IPS DF 6.9 (cell line): Measurements from ENCODE around the gene DUS4L.
A peak's percentile ranks its signal among the peaks of the same experiment; 100 is the strongest.

Experiments used
- DNase-seq: peaks from one replicate; pipeline ENCODE4 v3.0.0-alpha.2; 2013; ENCODE audit warnings: low read depth, low spot score
- H3K27ac ChIP-seq: one replicate; pipeline ENCODE4 v1.5.1; 2013; ENCODE audit warnings: low read length, control low read depth
- H3K27me3 ChIP-seq: 2 replicates; pipeline ENCODE4 v1.6.1; 2013; ENCODE audit warnings: mild to moderate bottlenecking, low read length; ENCODE audit not compliant: control insufficient read depth, insufficient read depth
- H3K36me3 ChIP-seq: 2 replicates; pipeline ENCODE4 v1.6.1; 2013; ENCODE audit warnings: low read length; ENCODE audit not compliant: control insufficient read depth, insufficient read depth
- H3K4me1 ChIP-seq: 2 replicates; pipeline ENCODE4 v1.6.1; 2013; ENCODE audit warnings: low read length; ENCODE audit not compliant: control insufficient read depth, insufficient read depth
- H3K4me3 ChIP-seq: 2 replicates; pipeline ENCODE4 v1.5.1; 2013; ENCODE audit warnings: mild to moderate bottlenecking, low read length
- H3K9me3 ChIP-seq: 2 replicates; pipeline ENCODE4 v1.6.1; 2013; ENCODE audit warnings: low read length, inconsistent platforms; ENCODE audit not compliant: control insufficient read depth, insufficient read depth
- WGBS: extraction: QIAGEN DNeasy Blood & Tissue Kit; methylation state at CpG from one replicate; pipeline ENCODE4 v1.1.7; 2013; ENCODE audit warnings: mixed read lengths, missing lambda C conversion rate; ENCODE audit not compliant: insufficient read length, insufficient coverage; 5-methylcytosine and 5-hydroxymethylcytosine counted together

The DUS4L gene

DNA sequence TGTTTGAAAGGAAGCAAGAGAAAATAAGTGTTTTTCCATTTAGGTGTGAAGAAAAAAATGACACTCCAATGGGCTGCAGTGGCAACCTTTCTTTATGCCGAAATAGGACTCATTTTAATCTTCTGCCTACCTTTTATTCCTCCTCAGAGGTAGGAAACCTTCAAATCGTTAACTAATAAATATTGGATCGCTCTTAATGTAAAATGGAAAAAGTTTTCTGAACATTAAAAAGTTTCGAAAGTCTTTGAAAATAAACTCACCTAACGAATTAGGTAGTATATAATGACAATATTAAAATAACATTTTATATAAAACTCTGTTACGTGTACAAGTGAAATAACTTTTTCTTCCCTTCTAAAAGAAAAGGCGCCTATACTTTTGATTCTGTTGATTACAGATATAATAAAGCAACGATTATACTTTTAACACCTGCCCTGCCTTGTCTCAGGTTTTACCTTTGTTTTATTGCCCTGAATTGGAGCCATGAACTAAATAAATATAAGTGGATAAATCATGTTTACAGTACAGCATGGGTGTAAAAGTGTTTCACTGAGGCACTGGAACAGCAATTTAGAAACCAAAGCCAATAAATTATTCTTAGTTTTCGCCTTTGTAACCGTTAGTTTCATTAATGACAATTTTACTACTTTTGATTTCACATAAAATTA is 17.1 kb downstream of the DUS4L start:
- no peaks in the 10 kb centered on the region for H3K27me3 ChIP-seq
- H3K9me3 ChIP-seq = no peaks in the 10 kb centered on the region
- no peaks in the 10 kb centered on the region for H3K36me3 ChIP-seq
- no peaks in the 10 kb centered on the region for H3K4me1 ChIP-seq
- no peak overlapping the region for H3K27ac ChIP-seq
- WGBS = no CpG with 5 or more reads among the region's 10 CpGs
- H3K4me3 ChIP-seq = peak overlapping the region; percentile 95; the same call in 1 of the 2 replicates
- no peak for DNase-seq

DNA sequence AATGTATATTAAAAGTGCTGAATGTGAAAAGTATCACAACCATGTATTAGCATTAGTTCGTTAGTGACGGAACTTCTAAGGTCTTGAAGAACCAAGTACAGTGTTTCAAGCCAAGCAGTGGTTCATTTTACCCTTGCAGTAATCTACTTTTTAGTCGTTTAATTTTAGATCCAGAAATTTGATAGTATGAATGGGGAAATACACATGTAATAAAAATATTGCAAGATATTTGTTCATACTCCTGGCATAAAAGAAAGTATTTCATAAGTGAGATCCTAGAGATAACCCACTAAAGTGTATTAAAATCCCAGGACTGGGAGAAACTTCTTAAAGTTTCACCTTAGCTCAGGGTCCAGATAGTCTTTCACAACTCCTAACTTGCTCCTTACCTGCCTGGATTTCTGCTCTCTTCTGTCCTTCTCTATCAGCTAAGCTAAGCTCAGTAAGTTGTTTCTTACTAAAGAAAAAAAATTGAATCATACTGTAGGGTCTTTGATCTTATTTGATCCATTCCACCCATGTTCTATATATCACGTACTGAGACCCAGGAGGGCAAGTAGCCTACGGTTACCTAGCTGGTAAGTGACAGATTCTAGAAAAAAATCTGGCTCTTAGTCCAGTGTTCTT is 17.7 kb downstream of the DUS4L start:
- no peak overlapping the region for H3K27ac ChIP-seq
- H3K9me3 ChIP-seq = no peaks in the 10 kb centered on the region
- H3K4me3 ChIP-seq = no peak overlapping the region
- H3K36me3 ChIP-seq = no peaks in the 10 kb centered on the region
- H3K4me1 ChIP-seq = no peaks in the 10 kb centered on the region
- H3K27me3 ChIP-seq = no peaks in the 10 kb centered on the region
- DNase-seq = no peak
- WGBS = no CpG with 5 or more reads among the region's 5 CpGs

DNA sequence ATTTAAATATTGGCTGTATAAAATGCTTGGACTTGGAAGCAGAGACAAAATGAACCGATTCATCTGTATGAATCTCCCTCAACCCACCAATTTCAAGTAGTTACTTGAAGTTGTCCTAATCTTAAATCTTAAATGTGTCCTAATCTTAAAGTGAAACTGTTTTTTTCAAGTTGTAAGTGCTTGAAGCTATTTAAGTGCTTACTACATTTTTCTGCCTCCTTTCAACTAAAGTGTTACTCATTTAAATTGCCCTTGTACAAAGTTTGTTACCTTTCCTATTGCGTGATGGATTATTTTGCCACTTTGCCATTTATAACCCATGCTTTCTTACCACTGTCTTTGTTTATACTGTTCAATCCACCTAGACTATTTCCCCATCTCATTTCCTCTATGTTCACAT is 19.1 kb downstream of the DUS4L start:
- no CpG with 5 or more reads among the region's 2 CpGs for WGBS
- H3K4me3 ChIP-seq = no peak overlapping the region
- no peak overlapping the region for H3K27ac ChIP-seq

DNA sequence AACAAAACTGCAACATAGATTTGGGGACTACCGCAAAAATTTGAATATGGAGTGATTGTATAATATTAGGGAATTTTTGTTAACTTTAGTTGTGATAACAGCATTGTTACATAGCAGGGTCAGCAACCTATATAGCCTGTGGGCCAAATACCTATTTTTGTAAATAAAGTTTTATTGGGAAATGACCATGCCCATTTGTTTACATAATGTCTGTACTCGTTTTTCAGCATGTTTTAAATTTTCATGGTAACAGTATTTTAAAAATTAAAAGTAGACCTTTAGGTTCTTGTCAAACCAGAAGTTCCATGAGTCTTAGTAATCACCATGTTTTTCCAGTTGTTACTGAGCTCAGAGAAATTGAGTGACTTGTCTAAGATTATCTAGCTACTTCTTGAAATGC is 20.9 kb downstream of the DUS4L start:
- DNase-seq = no peak
- Histone ChIP-seq H3K36me3 (no peaks in the 10 kb centered on the region), H3K27ac (no peak overlapping the region), H3K27me3 (no peaks in the 10 kb centered on the region), H3K4me3 (no peak overlapping the region), H3K4me1 (no peaks in the 10 kb centered on the region), H3K9me3 (no peaks in the 10 kb centered on the region)
- 100% methylated on average over 1 of the region's 2 CpGs for WGBS

More for the DNA sequence above, 19.1 kb downstream of the DUS4L start:
- Histone ChIP-seq H3K4me1 (no peaks in the 10 kb centered on the region), H3K36me3 (no peaks in the 10 kb centered on the region), H3K27me3 (no peaks in the 10 kb centered on the region), H3K9me3 (no peaks in the 10 kb centered on the region)
- DNase-seq = no peak

DNA sequence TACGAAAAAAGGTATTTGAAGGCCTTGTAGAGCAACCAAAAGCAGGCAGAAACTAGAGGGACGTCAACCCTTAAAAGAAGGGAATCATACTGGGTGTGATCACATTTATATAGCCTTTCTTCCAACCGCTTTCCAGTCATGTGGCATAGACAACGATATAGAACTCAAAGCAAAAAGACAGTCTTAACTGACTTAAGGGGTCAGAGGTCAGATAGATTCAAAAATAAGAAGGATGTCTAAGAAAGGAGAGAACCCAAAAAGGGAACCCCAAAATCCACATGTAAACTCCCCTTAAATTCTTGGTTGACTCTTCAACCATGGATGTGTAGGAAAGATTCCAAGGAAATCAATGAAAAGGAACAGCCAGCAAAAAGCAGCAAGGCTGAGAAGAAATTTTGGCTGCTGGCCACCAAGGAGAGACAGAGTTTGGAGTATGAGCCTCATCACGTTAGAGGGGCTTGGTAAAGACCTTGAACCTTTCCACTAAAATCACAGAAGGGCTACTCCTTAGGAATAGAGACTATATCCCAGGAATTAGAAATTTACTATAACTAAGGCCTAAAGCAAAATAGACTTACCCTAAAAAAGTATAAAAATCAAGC is 24.9 kb downstream of the DUS4L start:
- WGBS = no CpG with 5 or more reads among the region's 5 CpGs
- Histone ChIP-seq H3K9me3 (no peaks in the 10 kb centered on the region), H3K27me3 (no peaks in the 10 kb centered on the region), H3K4me1 (no peaks in the 10 kb centered on the region), H3K27ac (no peak overlapping the region), H3K4me3 (no peak overlapping the region), H3K36me3 (no peaks in the 10 kb centered on the region)
- DNase-seq = no peak

DNA sequence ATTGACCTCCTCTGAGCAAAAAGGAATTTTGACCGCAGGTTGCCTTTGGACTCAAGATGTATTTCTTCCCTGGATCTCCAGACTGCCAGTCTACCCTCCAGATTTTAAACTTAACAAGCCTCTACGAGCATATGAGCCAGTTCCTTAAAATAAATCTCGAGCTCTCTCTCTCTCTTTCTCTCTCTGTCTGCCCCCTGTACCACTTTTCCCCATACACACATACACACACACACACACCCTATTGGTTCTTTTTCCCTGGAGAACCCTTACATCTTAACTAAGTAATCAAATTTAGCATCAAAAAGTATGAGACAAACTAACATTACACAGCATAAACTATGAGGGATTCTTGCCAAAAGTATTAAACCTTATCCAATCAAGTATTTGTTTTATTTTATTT is 27.6 kb downstream of the DUS4L start:
- DNase-seq = no peak
- H3K27me3 ChIP-seq = no peaks in the 10 kb centered on the region
- no peaks in the 10 kb centered on the region for H3K9me3 ChIP-seq
- no peaks in the 10 kb centered on the region for H3K36me3 ChIP-seq
- H3K4me1 ChIP-seq = no peaks in the 10 kb centered on the region
- no peak overlapping the region for H3K4me3 ChIP-seq
- no peak overlapping the region for H3K27ac ChIP-seq
- no CpG with 5 or more reads among the region's 3 CpGs for WGBS

DNA sequence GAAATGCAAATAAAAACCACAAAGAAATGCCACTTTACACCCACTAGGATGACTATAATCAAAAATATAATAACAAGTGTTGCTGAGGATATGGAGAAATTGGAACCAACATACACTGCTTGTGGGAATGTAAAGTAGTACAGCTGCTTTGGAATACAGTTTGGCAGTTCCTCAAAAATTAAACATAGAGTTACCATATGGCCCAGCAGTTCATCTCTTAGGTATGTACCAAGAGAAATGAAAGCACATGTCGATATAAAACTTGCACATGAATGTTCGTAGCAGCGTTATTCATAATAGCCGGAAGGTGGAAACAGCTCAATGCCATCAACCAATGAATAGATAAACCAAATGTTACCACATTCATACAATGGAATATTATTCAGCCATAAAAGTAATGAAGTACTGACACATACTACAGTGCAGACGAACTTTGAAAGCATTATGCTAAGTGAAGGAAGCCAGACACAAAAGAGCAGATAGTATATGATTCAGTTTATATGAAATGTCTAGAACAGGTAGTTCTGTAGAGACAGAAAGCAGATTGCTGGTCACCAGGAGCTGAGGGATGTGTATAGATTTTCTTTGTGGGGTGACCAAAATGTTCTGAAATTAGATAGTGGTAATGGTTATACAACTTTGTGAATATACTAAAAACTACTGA is 28.7 kb downstream of the DUS4L start:
- Histone ChIP-seq H3K27me3 (no peaks in the 10 kb centered on the region), H3K9me3 (no peaks in the 10 kb centered on the region), H3K27ac (no peak overlapping the region), H3K4me3 (no peak overlapping the region), H3K36me3 (no peaks in the 10 kb centered on the region), H3K4me1 (no peaks in the 10 kb centered on the region)
- no peak for DNase-seq
- WGBS = no CpG with 5 or more reads among the region's 5 CpGs

DNA sequence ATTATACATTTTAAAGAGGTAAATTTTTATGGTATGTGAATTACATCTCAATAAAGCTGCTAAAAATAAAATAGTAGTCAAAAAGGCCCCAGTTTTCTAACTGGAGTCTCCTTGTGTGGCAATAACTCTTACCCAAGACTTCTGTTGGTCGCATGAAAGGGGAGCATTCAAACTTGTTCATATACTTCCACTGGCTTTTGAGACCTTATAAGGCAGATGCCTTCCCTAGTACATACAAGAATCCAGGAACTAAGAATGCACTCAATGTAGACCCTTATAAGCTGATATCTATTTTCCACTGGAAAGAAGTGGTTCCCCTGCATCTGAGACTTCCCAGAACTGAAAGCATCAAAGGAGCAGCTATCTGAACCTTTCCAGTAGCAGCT is 29.2 kb downstream of the DUS4L start:
- no peaks in the 10 kb centered on the region for H3K36me3 ChIP-seq
- H3K27ac ChIP-seq = no peak overlapping the region
- no peak overlapping the region for H3K4me3 ChIP-seq
- H3K27me3 ChIP-seq = no peaks in the 10 kb centered on the region
- WGBS = no CpG with 5 or more reads among the region's 1 CpG
- no peaks in the 10 kb centered on the region for H3K9me3 ChIP-seq
- no peaks in the 10 kb centered on the region for H3K4me1 ChIP-seq
- no peak for DNase-seq

DNA sequence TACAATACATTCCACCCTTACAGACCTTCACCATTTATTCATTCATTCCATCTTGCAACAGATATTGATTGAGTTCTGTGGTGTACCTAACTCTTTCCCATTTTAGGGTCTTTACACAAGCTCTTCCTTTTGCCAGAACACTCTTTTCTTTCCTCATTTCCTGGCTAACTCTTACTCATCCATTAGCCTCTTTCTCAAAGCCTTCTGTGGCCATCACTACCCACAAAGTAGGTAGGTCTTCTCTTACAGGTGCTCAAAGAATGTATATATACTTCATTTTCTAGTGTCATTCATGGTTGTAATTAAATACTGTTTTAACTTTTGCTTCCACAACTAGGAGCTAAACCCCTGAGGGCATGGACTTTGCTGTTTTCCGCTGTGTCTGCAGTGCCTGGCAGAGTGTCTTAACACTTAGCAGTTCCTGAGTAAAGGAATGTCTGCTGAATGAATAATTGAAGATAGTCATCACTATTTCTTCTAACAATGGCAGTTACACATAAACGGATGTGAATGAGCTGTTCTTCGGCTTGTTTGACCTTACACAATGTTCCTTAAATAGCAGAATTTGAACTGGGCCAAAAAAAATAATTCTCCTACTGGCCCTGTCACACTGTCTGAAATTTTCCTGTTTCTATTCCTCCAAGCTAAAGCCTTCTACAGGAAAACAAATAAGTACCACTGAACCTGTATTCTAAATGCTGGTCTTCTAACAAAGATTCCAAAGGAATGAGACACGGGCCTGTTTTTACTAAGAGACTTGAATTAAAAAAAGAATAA is 31.4 kb downstream of the DUS4L start:
- no peak overlapping the region for H3K27ac ChIP-seq
- WGBS = no CpG with 5 or more reads among the region's 4 CpGs
- H3K9me3 ChIP-seq = no peaks in the 10 kb centered on the region
- H3K27me3 ChIP-seq = no peaks in the 10 kb centered on the region
- no peak for DNase-seq
- no peaks in the 10 kb centered on the region for H3K4me1 ChIP-seq
- H3K36me3 ChIP-seq = no peaks in the 10 kb centered on the region
- H3K4me3 ChIP-seq = no peak overlapping the region

DNA sequence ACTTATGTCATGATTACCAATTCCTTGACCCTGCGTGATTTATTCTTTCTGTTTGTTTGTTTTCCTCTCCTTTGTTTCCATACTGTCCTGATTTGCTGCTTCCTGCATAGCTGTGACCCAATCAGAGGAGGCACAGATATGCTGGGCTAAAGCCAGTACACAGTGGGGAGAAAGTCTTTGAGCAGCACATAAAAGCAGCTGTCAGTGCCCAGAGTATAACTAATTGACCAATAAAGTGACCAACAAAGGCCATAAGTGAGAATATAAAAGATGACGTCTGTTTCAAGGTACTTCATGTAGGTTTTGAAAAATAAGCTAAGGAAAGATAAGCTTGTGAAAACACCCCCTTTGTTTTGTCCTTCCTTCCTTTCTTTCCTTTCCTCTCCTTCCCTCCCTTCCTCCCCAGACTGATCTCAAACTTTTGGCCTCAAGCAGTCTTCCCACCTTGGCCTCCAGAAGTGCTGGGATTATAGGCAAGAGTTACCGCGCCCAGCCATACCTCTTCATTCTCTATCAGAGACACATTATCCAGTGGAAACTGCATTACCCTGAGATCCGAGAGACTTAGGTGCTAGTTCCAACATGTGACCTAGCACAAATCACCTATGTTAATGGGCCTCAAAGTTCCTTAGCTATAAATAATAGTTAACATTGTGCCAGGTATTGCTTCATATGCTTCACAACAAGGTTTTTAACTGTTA is 33.3 kb downstream of the DUS4L start:
- Histone ChIP-seq H3K36me3 (no peaks in the 10 kb centered on the region), H3K27ac (no peak overlapping the region)
- DNase-seq = no peak

More for the DNA sequence above, 33.3 kb downstream of the DUS4L start:
- Histone ChIP-seq H3K27me3 (no peaks in the 10 kb centered on the region), H3K4me1 (no peaks in the 10 kb centered on the region), H3K4me3 (no peak overlapping the region), H3K9me3 (no peaks in the 10 kb centered on the region)
- WGBS = no CpG with 5 or more reads among the region's 5 CpGs
